ENCODE results near the gene FRMD6.

- TF ChIP-seq CTCF (IDR thresholded peaks at IDR 0.05) (no peak), POLR2A (IDR thresholded peaks at IDR 0.05) (no peak), POLR2AphosphoS5 (IDR thresholded peaks at IDR 0.05) (no peak)
Measured at GRCh38 chr14:51691176-51691575, 39.5 kb downstream of the FRMD6 start.

Measured in upper lobe of left lung (tissue), 4 donors.